GM12878 (cell line): ENCODE measurements around the gene HIVEP2. TPM values are rescaled to one million over a fixed set of nuclear protein-coding genes. Genes with fewer than 3 reads are reported as not detected.

Source experiments
- ATAC-seq: fragments of 200-7000 bp; cut with Tn5 transposase; 3 replicates; pipeline ENCODE4 v1.9.1; 2020; ENCODE audit warnings: mild to moderate bottlenecking, moderate library complexity
- BruUV-seq: library from RNA; stranded (reverse); fragments of 400-500 nt; replicated peaks from 2 replicates; lab custom pipeline; 2021; lab: Mats Ljungman, UMichigan
- CTCF ChIA-PET: fragments of 300-600 bp; sonication (Branson Sonifier 250); formaldehyde crosslinking; extraction: SDS; loops from one replicate; lab custom pipeline; 2021; ENCODE audit warnings: inconsistent platforms; lab: Yijun Ruan, JAX
- POLR2A ChIA-PET: fragments of 350-600 bp; formaldehyde crosslinking; extraction: SDS; loops from one replicate; lab custom pipeline; 2021; ENCODE audit warnings: inconsistent platforms; lab: Charles Lee
- RAD21 ChIA-PET: fragments of 300-600 bp; sonication (Branson Sonifier 250); formaldehyde crosslinking; loops from one replicate; lab custom pipeline; 2023; ENCODE audit warnings: antibody characterized with exemption; ENCODE audit not compliant: unreplicated experiment; lab: Charles Lee
- SMC1A ChIA-PET: fragments of 300-600 bp; sonication (Branson Sonifier 250); formaldehyde crosslinking; loops from one replicate; lab custom pipeline; 2023; ENCODE audit not compliant: unreplicated experiment, uncharacterized antibody; lab: Charles Lee
- DNase-seq: peaks from one replicate; pipeline ENCODE4 v3.0.0-alpha.2; 2011; ENCODE audit warnings: low read depth, low spot score
- FAIRE-seq: peaks from 3 replicates; lab custom pipeline; 2011; peaks lifted over from hg19 to GRCh38; lab: Jason Lieb, UNC
- H2AFZ ChIP-seq: 2 replicates; pipeline ENCODE4 v1.6.0; 2011; ENCODE audit warnings: low read depth, low read length, control low read depth; ENCODE audit not compliant: control insufficient read depth
- H3K27ac ChIP-seq: 2 replicates; pipeline ENCODE4 v1.5.1; 2011; ENCODE audit warnings: control low read depth; ENCODE audit not compliant: control insufficient read depth, insufficient read depth
- H3K27me3 ChIP-seq, 2 experiments: replicated peaks in 1 of 2; 2 replicates each; pipeline versions ENCODE4 v1.6.0 to v1.6.1; 2011; ENCODE audit warnings: low read length in 1 of 2; ENCODE audit not compliant: control insufficient read depth in 2 of 2, insufficient read depth in 2 of 2
- H3K36me3 ChIP-seq, 2 experiments: 2 replicates each; pipeline ENCODE4 v1.5.1; 2011; ENCODE audit warnings: low read length in 1 of 2; ENCODE audit not compliant: control insufficient read depth in 2 of 2, insufficient read depth in 2 of 2
- H3K4me1 ChIP-seq: 2 replicates; pipeline ENCODE4 v1.6.1; 2011; ENCODE audit warnings: mild to moderate bottlenecking, low read length, moderate library complexity, mixed read lengths; ENCODE audit not compliant: control insufficient read depth, insufficient read depth
- H3K4me2 ChIP-seq: 2 replicates; pipeline ENCODE4 v1.6.0; 2011; ENCODE audit warnings: control low read depth; ENCODE audit not compliant: control insufficient read depth, insufficient read depth
- H3K4me3 ChIP-seq: fragments of 200-600 bp; sonication (generic); 2 replicates; pipeline ENCODE4 v1.5.1; 2016
- H3K79me2 ChIP-seq: 2 replicates; pipeline ENCODE4 v1.6.0; 2011; ENCODE audit warnings: low read length; ENCODE audit not compliant: control insufficient read depth, insufficient read depth
- H3K9ac ChIP-seq: 2 replicates; pipeline ENCODE4 v1.8.0; 2011; ENCODE audit warnings: low read length, control low read depth, mixed read lengths; ENCODE audit not compliant: control insufficient read depth, insufficient read depth
- H3K9me3 ChIP-seq: replicated peaks from 3 replicates; pipeline ENCODE4 v1.5.1; 2011; ENCODE audit warnings: mild to moderate bottlenecking, low read length; ENCODE audit not compliant: control insufficient read depth, insufficient read depth
- H4K20me1 ChIP-seq: 2 replicates; pipeline ENCODE4 v1.6.0; 2011; ENCODE audit not compliant: control insufficient read depth, insufficient read depth
- MTA3 ChIP-seq: IDR thresholded peaks from 2 replicates; pipeline ENCODE4 v1.6.1; 2012; ENCODE audit warnings: low read length, inconsistent platforms, borderline replicate concordance
- MYC ChIP-seq: IDR thresholded peaks from 2 replicates; pipeline ENCODE4 v1.6.1; 2011; ENCODE audit warnings: mild to moderate bottlenecking, low read length, moderate library complexity, inconsistent platforms; ENCODE audit not compliant: insufficient read depth, insufficient replicate concordance, insufficient read length, severe bottlenecking
- NR2F1 ChIP-seq: fragments of 450-650 bp; conservative IDR thresholded peaks from 2 replicates; pipeline ENCODE4 v1.6.1; 2017; ENCODE audit warnings: mild to moderate bottlenecking
- POLR2AphosphoS5 ChIP-seq: IDR thresholded peaks from 2 replicates; pipeline ENCODE4 v1.6.1; 2011; ENCODE audit warnings: mild to moderate bottlenecking, low read length, inconsistent platforms
- STAT1 ChIP-seq: fragments of 450-650 bp; conservative IDR thresholded peaks from 2 replicates; pipeline ENCODE4 v1.6.1; 2014; ENCODE audit warnings: antibody characterized with exemption, mild to moderate bottlenecking
- ZNF384 ChIP-seq: IDR thresholded peaks from 2 replicates; pipeline ENCODE4 v1.6.1; 2012; ENCODE audit warnings: low read depth, mild to moderate bottlenecking, low read length, improper control_type of control experiment, borderline replicate concordance
- WGBS: methylation state at CpG from one replicate; pipeline ENCODE4 v1.1.6; 2016; ENCODE audit warnings: low lambda C conversion rate; ENCODE audit not compliant: insufficient replicate concordance, insufficient coverage; ENCODE audit errors: missing lambda C conversion rate; 5-methylcytosine and 5-hydroxymethylcytosine counted together
- in situ Hi-C: fragments of 300-500 bp; cut with MboI; formaldehyde crosslinking; loops from 9 replicates; pipeline ENCODE4 v1.14.3; 2018; ENCODE audit warnings: mixed read lengths
- intact Hi-C: fragments of 100-400 bp; cut with micrococcal nuclease; formaldehyde crosslinking; loops from one replicate; pipeline ENCODE4 v1.14.2; 2022; ENCODE audit not compliant: unreplicated experiment
- polyA plus RNA-seq, 11 experiments: library from polyadenylated mRNA; depleted of rRNA in 4 of 11; unstranded in 6 of 11; stranded (reverse) in 5 of 11; fragments of >200 nt; fragmentation: Nextera tagmentation in 4 of 11; fragmentation: Illumina TruSeq in 1 of 11; extraction: Ambion mirVana in 4 of 11; extraction: Trizol in 1 of 11; gene quantifications; 1 replicate in 1 of 11; 2 replicates in 10 of 11; pipeline versions ENCODE4 v1.2.1 to v1.2.3, GENCODE V29; 2011 to 2016; ENCODE audit warnings: inconsistent platforms in 2 of 11, missing spikeins in 2 of 11, low read depth in 1 of 11
- total RNA-seq, 4 experiments: library from RNA; depleted of rRNA in 3 of 4; stranded (reverse); fragments of >200 nt in 3 of 4; fragmentation: Illumina TruSeq in 1 of 4; extraction: Trizol in 1 of 4; gene quantifications; 2 replicates each; pipeline versions ENCODE4 v1.2.1 to v1.2.3, GENCODE V29; 2013 to 2021
- TF ChIP-seq, protein P1 (sequence below): fragments of 450-650 bp; formaldehyde crosslinking; IDR thresholded peaks from 2 replicates; pipeline ENCODE4 v1.4.0; 2022; ENCODE audit warnings: mild to moderate bottlenecking, moderate library complexity
- TF ChIP-seq, protein P2 (sequence below): fragments of 450-650 bp; IDR thresholded peaks from 2 replicates; pipeline ENCODE4 v1.6.1; 2017; ENCODE audit warnings: mild to moderate bottlenecking, moderate library complexity

The HIVEP2 gene
- total and polyA plus RNA-seq, 10 of the 15 experiments (the other 5 are each of a cell fraction or from before 2014, with no cell fraction given): 1.2 to 15.7 (median 10.2) TPM

DNA sequence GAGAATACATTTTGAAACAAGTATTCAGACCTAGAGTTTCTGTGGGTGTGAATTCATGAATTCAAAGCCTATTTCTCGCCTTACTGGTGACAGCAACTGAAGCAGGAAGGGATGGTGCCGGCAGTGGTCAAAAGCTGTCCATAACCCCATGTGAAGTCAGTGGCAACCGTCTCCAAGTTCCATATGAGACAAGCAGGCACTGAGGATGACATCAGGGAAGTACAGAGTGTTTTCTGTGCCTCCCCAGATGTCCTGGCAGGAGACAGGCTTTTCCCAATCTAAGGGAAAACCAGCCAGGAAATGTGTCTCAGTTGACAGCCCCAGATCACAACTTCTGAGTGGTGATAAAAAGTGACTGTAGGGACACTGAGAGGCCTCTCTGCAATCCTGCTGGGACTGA, 66.6 kb downstream of the HIVEP2 start (continued):
- TF ChIP-seq, protein P1, sequence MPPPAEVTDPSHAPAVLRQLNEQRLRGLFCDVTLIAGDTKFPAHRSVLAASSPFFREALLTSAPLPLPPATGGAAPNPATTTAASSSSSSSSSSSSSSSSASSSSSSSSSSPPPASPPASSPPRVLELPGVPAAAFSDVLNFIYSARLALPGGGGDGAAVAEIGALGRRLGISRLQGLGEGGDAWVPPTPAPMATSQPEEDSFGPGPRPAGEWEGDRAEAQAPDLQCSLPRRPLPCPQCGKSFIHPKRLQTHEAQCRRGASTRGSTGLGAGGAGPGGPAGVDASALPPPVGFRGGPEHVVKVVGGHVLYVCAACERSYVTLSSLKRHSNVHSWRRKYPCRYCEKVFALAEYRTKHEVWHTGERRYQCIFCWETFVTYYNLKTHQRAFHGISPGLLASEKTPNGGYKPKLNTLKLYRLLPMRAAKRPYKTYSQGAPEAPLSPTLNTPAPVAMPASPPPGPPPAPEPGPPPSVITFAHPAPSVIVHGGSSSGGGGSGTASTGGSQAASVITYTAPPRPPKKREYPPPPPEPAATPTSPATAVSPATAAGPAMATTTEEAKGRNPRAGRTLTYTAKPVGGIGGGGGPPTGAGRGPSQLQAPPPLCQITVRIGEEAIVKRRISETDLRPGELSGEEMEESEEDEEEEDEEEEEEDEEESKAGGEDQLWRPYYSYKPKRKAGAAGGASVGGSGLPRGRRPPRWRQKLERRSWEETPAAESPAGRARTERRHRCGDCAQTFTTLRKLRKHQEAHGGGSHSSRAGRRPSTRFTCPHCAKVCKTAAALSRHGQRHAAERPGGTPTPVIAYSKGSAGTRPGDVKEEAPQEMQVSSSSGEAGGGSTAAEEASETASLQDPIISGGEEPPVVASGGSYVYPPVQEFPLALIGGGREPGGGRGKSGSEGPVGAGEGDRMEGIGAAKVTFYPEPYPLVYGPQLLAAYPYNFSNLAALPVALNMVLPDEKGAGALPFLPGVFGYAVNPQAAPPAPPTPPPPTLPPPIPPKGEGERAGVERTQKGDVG: no peak
- TF ChIP-seq, protein P2, sequence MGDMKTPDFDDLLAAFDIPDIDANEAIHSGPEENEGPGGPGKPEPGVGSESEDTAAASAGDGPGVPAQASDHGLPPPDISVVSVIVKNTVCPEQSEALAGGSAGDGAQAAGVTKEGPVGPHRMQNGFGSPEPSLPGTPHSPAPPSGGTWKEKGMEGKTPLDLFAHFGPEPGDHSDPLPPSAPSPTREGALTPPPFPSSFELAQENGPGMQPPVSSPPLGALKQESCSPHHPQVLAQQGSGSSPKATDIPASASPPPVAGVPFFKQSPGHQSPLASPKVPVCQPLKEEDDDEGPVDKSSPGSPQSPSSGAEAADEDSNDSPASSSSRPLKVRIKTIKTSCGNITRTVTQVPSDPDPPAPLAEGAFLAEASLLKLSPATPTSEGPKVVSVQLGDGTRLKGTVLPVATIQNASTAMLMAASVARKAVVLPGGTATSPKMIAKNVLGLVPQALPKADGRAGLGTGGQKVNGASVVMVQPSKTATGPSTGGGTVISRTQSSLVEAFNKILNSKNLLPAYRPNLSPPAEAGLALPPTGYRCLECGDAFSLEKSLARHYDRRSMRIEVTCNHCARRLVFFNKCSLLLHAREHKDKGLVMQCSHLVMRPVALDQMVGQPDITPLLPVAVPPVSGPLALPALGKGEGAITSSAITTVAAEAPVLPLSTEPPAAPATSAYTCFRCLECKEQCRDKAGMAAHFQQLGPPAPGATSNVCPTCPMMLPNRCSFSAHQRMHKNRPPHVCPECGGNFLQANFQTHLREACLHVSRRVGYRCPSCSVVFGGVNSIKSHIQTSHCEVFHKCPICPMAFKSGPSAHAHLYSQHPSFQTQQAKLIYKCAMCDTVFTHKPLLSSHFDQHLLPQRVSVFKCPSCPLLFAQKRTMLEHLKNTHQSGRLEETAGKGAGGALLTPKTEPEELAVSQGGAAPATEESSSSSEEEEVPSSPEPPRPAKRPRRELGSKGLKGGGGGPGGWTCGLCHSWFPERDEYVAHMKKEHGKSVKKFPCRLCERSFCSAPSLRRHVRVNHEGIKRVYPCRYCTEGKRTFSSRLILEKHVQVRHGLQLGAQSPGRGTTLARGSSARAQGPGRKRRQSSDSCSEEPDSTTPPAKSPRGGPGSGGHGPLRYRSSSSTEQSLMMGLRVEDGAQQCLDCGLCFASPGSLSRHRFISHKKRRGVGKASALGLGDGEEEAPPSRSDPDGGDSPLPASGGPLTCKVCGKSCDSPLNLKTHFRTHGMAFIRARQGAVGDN: peak; percentile 13; the same call in 1 of the 2 replicates
- no peak for TF ChIP-seq ZNF384

DNA sequence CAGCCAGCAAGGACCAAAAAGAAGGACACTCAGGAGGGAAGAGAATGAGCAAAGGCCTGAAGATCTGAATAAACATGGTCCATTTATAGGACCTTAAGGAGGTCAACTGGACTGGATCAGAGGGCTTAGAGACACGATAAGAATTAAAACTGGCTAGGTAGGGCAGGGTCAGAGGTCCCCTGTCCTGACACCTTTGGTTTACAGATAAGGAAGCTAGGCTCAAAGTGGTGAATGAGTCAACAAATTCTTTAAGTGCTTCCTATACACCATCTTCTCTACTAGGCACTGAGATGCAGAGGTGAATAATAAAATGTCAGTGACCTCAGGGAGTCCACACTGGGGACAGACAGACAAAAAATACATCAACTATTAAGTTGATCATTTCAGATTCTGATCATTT, 70.3 kb downstream of the HIVEP2 start:
- H4K20me1 ChIP-seq: no peaks in the 10 kb centered on the region
- DNase-seq (no peak), ATAC-seq (peak; percentile 23), FAIRE-seq (no peak)
- no peak for TF ChIP-seq MTA3
- no peak for TF ChIP-seq MYC
- 0 out of 2 replicates have a peak, but pooled peaks have one; percentile 45 for TF ChIP-seq NR2F1
- no peak for TF ChIP-seq STAT1
- TF ChIP-seq POLR2AphosphoS5: no peak
- peaks cover 80% of the 10 kb centered on the region for H3K79me2 ChIP-seq
- no peaks in the 10 kb centered on the region; the same call in none of the 3 replicates for H3K9me3 ChIP-seq
- no peaks in the 10 kb centered on the region for H3K27me3 ChIP-seq
- no peak overlapping the region for H3K4me3 ChIP-seq
- WGBS: 100% methylated on average over 1 of the region's 1 CpG
- no peak overlapping the region for H3K9ac ChIP-seq
- no peak overlapping the region for H3K4me2 ChIP-seq
- CTCF ChIA-PET: interaction anchor here (1.0 to 1.7 kb wide), 3 partner anchors 9 to 39 kb away, joined by 3 to 5 read pairs (median 4); no protein-coding TSS in a partner anchor
- H3K27ac ChIP-seq: peak overlapping the region; percentile 9; the same call in 1 of the 2 replicates
- RAD21 ChIA-PET: interaction anchor here (0.7 to 5.5 kb wide), 7 partner anchors 9 to 77 kb away, joined by 3 to 79 read pairs (median 5); no protein-coding TSS in a partner anchor
- H3K4me1 ChIP-seq: peaks cover 45% of the 10 kb centered on the region
- no peak overlapping the region for H2AFZ ChIP-seq
- in situ Hi-C loops (no loop called here), intact Hi-C loops (no loop called here)
- H3K36me3 ChIP-seq: peaks cover 0 to 5% of the 10 kb centered on the region in 2 experiments; a peak in 1 of 4 replicates
- BruUV-seq: no TSS peak
- SMC1A ChIA-PET: interaction anchor here (0.9 to 12.3 kb wide), 7 partner anchors 9 to 68 kb away, joined by 4 to 213 read pairs (median 6); no protein-coding TSS in a partner anchor
- POLR2A ChIA-PET: interaction anchor here (0.5 to 3.6 kb wide), 7 partner anchors 9 to 152 kb away, joined by 3 to 51 read pairs (median 6); no protein-coding TSS in a partner anchor
